ENCODE results near the gene TMEM201. TPM values are rescaled to one million over a fixed set of nuclear protein-coding genes. Genes with fewer than 3 reads are reported as not detected.

Gene TMEM201
- total and polyA plus RNA-seq, 9 of the 15 experiments (the other 6 are each of a cell fraction or from before 2014, with no cell fraction given): 0.42 to 51.3 (median 7.4) TPM

- no peak for TF ChIP-seq ARID3A (IDR thresholded peaks at IDR 0.05; ENCODE audit: borderline replicate concordance, low read depth, low read length)
- TF ChIP-seq BRCA1 (IDR thresholded peaks at IDR 0.05): no peak
- TF ChIP-seq BRCA1 (CRISPR knock-in tag; IDR thresholded peaks at IDR 0.05): peak; percentile 93; the same call in 1 of the 2 replicates
- TF ChIP-seq ZFX (CRISPR knock-in tag; IDR thresholded peaks at IDR 0.05): peak; percentile 44
- peak; percentile 34 for TF ChIP-seq L3MBTL2 (IDR thresholded peaks at IDR 0.05)
- no peak for TF ChIP-seq HDAC3 (IDR thresholded peaks at IDR 0.05; ENCODE audit: borderline replicate concordance, partially characterized antibody)
- peak; percentile 64 for TF ChIP-seq SAP30 (IDR thresholded peaks at IDR 0.05; ENCODE audit: borderline replicate concordance, insufficient read depth, low read depth, low read length, poor library complexity, severe bottlenecking)
- no peak for TF ChIP-seq PTTG1 (tag; IDR thresholded peaks at IDR 0.05; ENCODE audit: low read depth)
- TF ChIP-seq VEZF1 (CRISPR knock-in tag; IDR thresholded peaks at IDR 0.05): no peak
- TF ChIP-seq ZNF695 (CRISPR knock-in tag; IDR thresholded peaks at IDR 0.05): no peak
- no peak for TF ChIP-seq STAT5B (CRISPR knock-in tag; IDR thresholded peaks at IDR 0.05)
- TF ChIP-seq ZBTB9 (CRISPR knock-in tag; IDR thresholded peaks at IDR 0.05): no peak
- no peak for TF ChIP-seq TFAM (CRISPR knock-in tag; conservative IDR thresholded peaks at IDR 0.05)
- no peak for TF ChIP-seq MXD1 (CRISPR knock-in tag; IDR thresholded peaks at IDR 0.05; ENCODE audit: borderline replicate concordance, poor library complexity, severe bottlenecking)
- TF ChIP-seq ZNF436 (CRISPR knock-in tag; IDR thresholded peaks at IDR 0.05): no peak
- no peak for TF ChIP-seq POLR2H (tag; IDR thresholded peaks at IDR 0.05; ENCODE audit: low read depth)
- TF ChIP-seq CHD1 (IDR thresholded peaks at IDR 0.05; ENCODE audit: low read length): peak; percentile 44
- no peak for TF ChIP-seq ARNT (IDR thresholded peaks at IDR 0.05)
These were observed 520 bp downstream of the TMEM201 start (continued) for GRCh38 chr1:9589144-9589718.

Data from K562 (cell line).